SU-DHL-6 (cell line): ENCODE results near the gene ZMAT3.

Source experiments
- H2AFZ ChIP-seq: fragments of 200-600 bp; sonication (generic); 2 replicates; pipeline ENCODE4 v1.6.1; 2014; ENCODE audit warnings: low read depth, mild to moderate bottlenecking, moderate library complexity, mixed read lengths, antibody characterized with exemption, low read length; ENCODE audit not compliant: severe bottlenecking
- H3F3A ChIP-seq: fragments of 200-600 bp; shearing (Covaris generic); 2 replicates; pipeline ENCODE4 v1.6.0; 2016; ENCODE audit warnings: antibody characterized with exemption, mild to moderate bottlenecking; ENCODE audit not compliant: insufficient read depth
- H3K27ac ChIP-seq: fragments of 200-600 bp; sonication (generic); 2 replicates; pipeline ENCODE4 v1.5.1; 2016; ENCODE audit warnings: low read depth, mild to moderate bottlenecking, low read length, moderate library complexity, mixed read lengths
- H3K27me3 ChIP-seq: fragments of 200-600 bp; sonication (generic), shearing (Covaris generic); 2 replicates; pipeline ENCODE4 v1.6.0; 2014; ENCODE audit warnings: mild to moderate bottlenecking, low read length
- H3K36me3 ChIP-seq: fragments of 200-600 bp; sonication (generic); 2 replicates; pipeline ENCODE4 v1.6.1; 2014; ENCODE audit warnings: mild to moderate bottlenecking, low read length, mixed read lengths
- H3K4me2 ChIP-seq: fragments of 300-600, 200-600 bp; shearing (Covaris generic), sonication (generic); 2 replicates; pipeline ENCODE4 v1.6.0; 2014; ENCODE audit warnings: low read length, low read depth, mild to moderate bottlenecking; ENCODE audit not compliant: poor library complexity, severe bottlenecking
- H3K4me3 ChIP-seq: fragments of 200-600 bp; sonication (generic); 2 replicates; pipeline ENCODE4 v1.5.1; 2014; ENCODE audit warnings: antibody characterized with exemption, low read length, mild to moderate bottlenecking, mixed read lengths; ENCODE audit not compliant: insufficient read depth, poor library complexity, severe bottlenecking
- H3K79me2 ChIP-seq: fragments of 200-600 bp; sonication (generic); 2 replicates; pipeline ENCODE4 v1.6.1; 2014; ENCODE audit warnings: mild to moderate bottlenecking, low read length, moderate library complexity; ENCODE audit not compliant: insufficient read depth
- H3K9ac ChIP-seq: fragments of 200-600 bp; sonication (generic); 2 replicates; pipeline ENCODE4 v1.7.0; 2014; ENCODE audit warnings: mild to moderate bottlenecking, low read length
- H3K9me2 ChIP-seq: fragments of 200-600 bp; sonication (generic); replicated peaks from 2 replicates; pipeline ENCODE4 v1.6.1; 2014; ENCODE audit warnings: low read length; ENCODE audit not compliant: insufficient read depth
- H3K9me3 ChIP-seq: fragments of 200-600 bp; sonication (generic); 2 replicates; pipeline ENCODE4 v1.6.1; 2014; ENCODE audit warnings: low read length, mixed read lengths; ENCODE audit not compliant: insufficient read depth
- H4K20me1 ChIP-seq: fragments of 200-600 bp; sonication (generic); 2 replicates; pipeline ENCODE4 v1.6.1; 2014; ENCODE audit warnings: low read depth, mild to moderate bottlenecking, antibody characterized with exemption, low read length, moderate library complexity, mixed read lengths
- CTCF ChIP-seq: fragments of 200-600 bp; sonication (generic); IDR thresholded peaks from one replicate; pipeline ENCODE4 v1.5.1; 2017; ENCODE audit warnings: antibody characterized with exemption, mild to moderate bottlenecking, low read length, moderate library complexity; ENCODE audit not compliant: insufficient read depth, poor library complexity, severe bottlenecking
- EZH2phosphoT487 ChIP-seq: fragments of 200-600 bp; sonication (generic), shearing (Covaris generic); conservative IDR thresholded peaks from 2 replicates; pipeline ENCODE4 v1.6.1; 2018; ENCODE audit warnings: mild to moderate bottlenecking, antibody characterized with exemption, low read length, moderate library complexity, mixed read lengths

The ZMAT3 gene

GRCh38 chr3:179108086-179108485 lies 36.5 kb upstream of the ZMAT3 start:
- Histone ChIP-seq H3K9me2 (0 out of 2 replicates have a peak, but pooled peaks cover 2% of the 10 kb centered on the region), H3F3A (no peaks in the 10 kb centered on the region), H3K27me3 (no peaks in the 10 kb centered on the region), H3K79me2 (no peaks in the 10 kb centered on the region), H3K9me3 (0 out of 2 replicates have a peak, but pooled peaks cover 4% of the 10 kb centered on the region), H3K4me2 (no peak overlapping the region), H3K36me3 (no peaks in the 10 kb centered on the region), H3K9ac (no peak overlapping the region), H3K4me3 (no peak overlapping the region), H4K20me1 (no peaks in the 10 kb centered on the region), H2AFZ (no peak overlapping the region), H3K27ac (no peak overlapping the region)
- no peak for TF ChIP-seq EZH2phosphoT487
- TF ChIP-seq CTCF = no peak

- TF ChIP-seq EZH2phosphoT487 (no peak), CTCF (no peak)
These were observed 36.0 kb upstream of the ZMAT3 start for GRCh38 chr3:179107617-179108016.

GRCh38 chr3:179105881-179106280 lies 34.3 kb upstream of the ZMAT3 start:
- no peaks in the 10 kb centered on the region for H3K27me3 ChIP-seq
- H2AFZ ChIP-seq = no peak overlapping the region
- no peak overlapping the region for H3K9ac ChIP-seq
- H4K20me1 ChIP-seq = no peaks in the 10 kb centered on the region
- H3K36me3 ChIP-seq = no peaks in the 10 kb centered on the region
- TF ChIP-seq EZH2phosphoT487 (no peak), CTCF (no peak)
- H3K79me2 ChIP-seq = no peaks in the 10 kb centered on the region
- no peak overlapping the region for H3K4me2 ChIP-seq
- no peaks in the 10 kb centered on the region for H3F3A ChIP-seq
- no peaks in the 10 kb centered on the region for H3K9me2 ChIP-seq
- H3K4me3 ChIP-seq = no peak overlapping the region
- H3K27ac ChIP-seq = no peak overlapping the region
- no peaks in the 10 kb centered on the region for H3K9me3 ChIP-seq

More at GRCh38 chr3:179107617-179108016, 36.0 kb upstream of the ZMAT3 start:
- no peaks in the 10 kb centered on the region for H4K20me1 ChIP-seq
- no peaks in the 10 kb centered on the region for H3F3A ChIP-seq
- no peak overlapping the region for H3K9ac ChIP-seq
- H3K9me3 ChIP-seq = 0 out of 2 replicates have a peak, but pooled peaks cover 3% of the 10 kb centered on the region
- H3K4me3 ChIP-seq = no peak overlapping the region
- 0 out of 2 replicates have a peak, but pooled peaks cover 2% of the 10 kb centered on the region for H3K9me2 ChIP-seq
- no peaks in the 10 kb centered on the region for H3K36me3 ChIP-seq
- H3K4me2 ChIP-seq = no peak overlapping the region
- no peak overlapping the region for H3K27ac ChIP-seq
- no peak overlapping the region for H2AFZ ChIP-seq
- no peaks in the 10 kb centered on the region for H3K79me2 ChIP-seq
- no peaks in the 10 kb centered on the region for H3K27me3 ChIP-seq
